ENCODE data around the gene ACCSL.

DNA sequence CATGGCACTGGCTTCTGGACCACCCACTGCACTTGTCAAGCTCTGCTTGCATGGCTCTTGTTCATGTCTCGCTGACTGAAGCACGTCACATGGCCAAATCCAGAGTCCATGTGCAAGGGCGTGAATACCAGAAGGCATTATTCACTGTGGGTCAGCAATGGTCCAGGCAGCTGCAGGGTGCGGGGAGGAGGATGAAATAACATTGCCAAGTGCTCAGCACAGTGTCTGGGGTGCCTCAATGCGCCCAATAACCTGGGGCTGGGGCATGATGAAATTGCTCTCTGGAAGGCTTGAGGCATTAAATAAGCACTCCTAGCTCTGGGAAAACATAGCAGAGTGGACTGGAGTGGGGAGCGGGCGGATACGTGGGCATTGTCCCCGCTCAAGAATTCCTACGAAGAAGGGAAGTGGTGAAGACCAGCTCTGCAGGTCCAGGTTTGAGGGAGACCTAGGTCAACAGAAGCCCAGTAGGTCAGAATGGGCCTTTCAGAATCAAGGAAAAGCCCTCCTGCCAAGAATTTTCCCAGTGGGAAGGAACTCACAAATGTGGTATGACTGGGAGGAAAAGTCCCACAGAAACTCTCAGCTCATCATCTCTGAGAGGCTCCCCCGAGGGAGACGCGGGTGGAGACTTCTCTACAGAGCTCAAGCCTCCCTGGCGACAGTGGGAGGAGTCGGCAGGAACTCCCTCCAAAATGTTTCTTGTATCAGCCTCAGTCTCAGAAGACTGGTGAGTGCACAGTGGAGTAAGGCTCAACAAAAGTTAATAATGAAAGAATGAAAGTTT, 15.3 kb upstream of the ACCSL start:
- TF ChIP-seq EZH2phosphoT487 (IDR thresholded peaks at IDR 0.05; ENCODE audit: borderline replicate concordance, low read length), result no peak
- TF ChIP-seq, protein P1, sequence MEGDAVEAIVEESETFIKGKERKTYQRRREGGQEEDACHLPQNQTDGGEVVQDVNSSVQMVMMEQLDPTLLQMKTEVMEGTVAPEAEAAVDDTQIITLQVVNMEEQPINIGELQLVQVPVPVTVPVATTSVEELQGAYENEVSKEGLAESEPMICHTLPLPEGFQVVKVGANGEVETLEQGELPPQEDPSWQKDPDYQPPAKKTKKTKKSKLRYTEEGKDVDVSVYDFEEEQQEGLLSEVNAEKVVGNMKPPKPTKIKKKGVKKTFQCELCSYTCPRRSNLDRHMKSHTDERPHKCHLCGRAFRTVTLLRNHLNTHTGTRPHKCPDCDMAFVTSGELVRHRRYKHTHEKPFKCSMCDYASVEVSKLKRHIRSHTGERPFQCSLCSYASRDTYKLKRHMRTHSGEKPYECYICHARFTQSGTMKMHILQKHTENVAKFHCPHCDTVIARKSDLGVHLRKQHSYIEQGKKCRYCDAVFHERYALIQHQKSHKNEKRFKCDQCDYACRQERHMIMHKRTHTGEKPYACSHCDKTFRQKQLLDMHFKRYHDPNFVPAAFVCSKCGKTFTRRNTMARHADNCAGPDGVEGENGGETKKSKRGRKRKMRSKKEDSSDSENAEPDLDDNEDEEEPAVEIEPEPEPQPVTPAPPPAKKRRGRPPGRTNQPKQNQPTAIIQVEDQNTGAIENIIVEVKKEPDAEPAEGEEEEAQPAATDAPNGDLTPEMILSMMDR (conservative IDR thresholded peaks at IDR 0.05; ENCODE audit: low read depth, low read length), result no peak
